ENCODE data around the gene SLC5A4.
"Not testable (repeated sequence)": the region's sequence is repeated elsewhere in the genome, so short reads cannot be mapped to it uniquely, and the experiment has no call there.

SLC5A4 gene

DNA sequence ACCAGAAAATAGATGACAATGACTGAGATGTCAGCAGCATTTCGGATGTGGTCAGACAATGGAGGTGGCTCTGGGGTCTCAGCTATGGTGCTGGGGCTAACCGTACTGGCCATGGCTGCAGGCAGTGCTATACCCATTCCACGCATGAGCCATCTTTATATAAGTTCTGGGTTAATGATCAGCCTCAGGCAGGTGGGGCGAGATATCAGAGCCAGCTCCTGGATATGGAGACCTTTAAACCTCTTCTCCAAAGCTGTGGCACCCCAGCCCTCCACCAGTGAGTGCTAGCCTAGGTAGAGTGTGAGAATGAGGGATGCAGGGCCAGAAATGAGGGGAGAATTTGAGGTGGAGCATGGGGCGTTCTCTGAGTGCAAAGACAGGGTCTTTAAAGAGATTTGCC is at the start of gene SLC5A4:
SLC5A4 (minus strand) TSS at position 131 of the 400 bp plus-strand sequence; CDS start at position 113, 18 bp downstream.
- no peak for DNase-seq (ENCODE audit: low read depth, low spot score)

DNA sequence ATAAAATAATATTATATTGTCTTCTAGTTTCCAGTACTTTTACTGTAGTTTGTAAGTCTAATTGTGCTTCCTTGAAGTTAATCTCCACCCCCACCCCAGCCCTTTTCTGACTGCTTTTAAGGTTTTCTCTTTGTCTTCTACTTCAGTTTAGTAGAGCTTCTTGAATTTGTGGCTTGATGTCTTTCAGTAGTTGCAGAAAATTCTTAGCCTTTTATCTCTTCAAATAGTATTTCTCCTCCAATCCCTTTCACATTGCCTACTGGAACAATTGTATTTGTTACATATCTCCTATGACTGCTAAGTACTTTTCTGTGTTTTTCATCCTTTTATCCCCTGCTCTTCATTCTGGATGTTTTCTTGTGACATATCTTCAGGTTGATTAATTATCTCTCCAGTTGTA is 38.8 kb upstream of the SLC5A4 start:
- DNase-seq (ENCODE audit: low read depth, low spot score), result not testable (repeated sequence)

DNA sequence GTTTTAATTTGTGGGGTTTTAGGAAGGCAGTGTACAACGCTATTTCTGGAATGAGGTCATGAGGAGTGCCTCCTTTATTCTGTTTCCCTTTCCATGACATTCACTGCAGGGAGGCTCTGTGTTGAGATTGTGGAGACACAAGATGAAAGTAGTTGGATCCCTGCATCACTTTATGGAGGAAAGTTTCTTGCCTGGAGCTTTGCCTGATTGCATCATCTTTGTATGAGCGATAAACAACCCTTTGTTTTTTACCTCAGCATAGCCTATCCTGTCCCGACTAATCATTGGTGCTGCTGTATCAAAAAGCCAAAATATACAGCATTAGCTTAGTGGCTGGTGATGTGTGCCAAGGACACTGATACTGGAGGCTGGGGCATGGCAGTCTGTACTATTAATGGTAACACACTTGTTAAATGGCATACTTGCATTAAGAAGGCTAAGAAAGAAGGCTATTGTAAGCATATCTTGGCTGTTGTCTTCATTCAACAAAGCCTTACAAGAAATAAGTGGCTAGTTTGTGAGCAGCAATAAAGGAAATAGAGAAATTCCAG is 31.2 kb upstream of the SLC5A4 start:
- no peak for DNase-seq (ENCODE audit: low read depth, low spot score)

DNA sequence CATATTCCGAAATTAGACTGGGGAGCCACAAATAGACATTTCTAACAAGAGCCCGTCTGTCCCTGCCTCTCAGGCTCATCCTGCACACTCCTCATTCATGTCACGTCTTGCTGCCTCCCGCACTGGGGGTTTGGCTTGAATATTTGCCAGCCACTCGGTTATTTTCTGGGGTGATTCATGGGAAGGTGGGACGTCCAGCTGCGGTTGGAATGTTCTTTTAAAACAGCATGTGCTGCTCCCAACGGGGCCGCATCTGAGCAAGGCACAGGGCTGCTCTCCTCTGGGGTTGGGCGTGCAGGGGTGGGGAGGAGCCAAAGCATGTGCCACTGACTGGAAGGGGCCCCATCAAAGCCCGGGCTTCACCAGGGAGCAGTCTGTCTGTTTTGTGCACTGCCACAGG is 25.9 kb upstream of the SLC5A4 start:
- no peak for DNase-seq (ENCODE audit: low read depth, low spot score)

DNA sequence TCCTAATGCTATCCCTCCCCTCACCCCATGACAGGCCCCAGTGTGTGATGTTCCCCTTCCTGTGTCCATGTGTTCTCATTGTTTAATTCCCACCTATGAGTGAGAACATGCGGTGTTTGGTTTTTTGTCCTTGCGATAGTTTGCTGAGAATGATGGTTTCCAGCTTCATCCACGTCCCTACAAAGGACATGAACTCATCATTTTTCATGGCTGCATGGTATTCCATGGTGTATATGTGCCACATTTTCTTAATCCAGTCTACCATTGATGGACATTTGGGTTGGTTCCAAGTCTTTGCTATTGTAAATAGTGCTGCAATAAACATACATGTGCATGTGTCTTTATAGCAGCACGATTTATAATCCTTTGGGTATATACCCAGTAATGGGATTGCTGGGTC is 20.2 kb upstream of the SLC5A4 start:
- DNase-seq (ENCODE audit: low read depth, low spot score), result not testable (repeated sequence)

DNA sequence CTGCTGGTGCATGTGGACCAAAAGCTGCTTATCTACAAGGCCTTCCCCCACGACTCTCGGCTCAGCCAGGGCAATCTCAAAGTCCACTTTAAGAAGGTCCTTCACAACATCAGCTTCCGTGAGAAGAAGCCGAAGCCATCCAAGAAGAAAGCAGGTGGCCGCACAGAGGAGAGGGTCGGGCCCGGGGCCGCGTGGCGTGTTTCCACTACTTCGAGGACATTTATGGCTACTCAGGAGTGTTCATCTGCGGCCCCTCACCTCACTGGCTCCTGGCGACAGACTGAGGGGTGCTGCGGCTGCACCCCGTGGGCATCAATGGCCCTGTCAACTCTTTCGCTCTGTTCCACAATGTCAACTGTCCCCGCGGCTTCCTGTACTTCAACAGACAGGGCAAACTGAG is 16.2 kb upstream of the SLC5A4 start:
- DNase-seq (ENCODE audit: low read depth, low spot score), result no peak

DNA sequence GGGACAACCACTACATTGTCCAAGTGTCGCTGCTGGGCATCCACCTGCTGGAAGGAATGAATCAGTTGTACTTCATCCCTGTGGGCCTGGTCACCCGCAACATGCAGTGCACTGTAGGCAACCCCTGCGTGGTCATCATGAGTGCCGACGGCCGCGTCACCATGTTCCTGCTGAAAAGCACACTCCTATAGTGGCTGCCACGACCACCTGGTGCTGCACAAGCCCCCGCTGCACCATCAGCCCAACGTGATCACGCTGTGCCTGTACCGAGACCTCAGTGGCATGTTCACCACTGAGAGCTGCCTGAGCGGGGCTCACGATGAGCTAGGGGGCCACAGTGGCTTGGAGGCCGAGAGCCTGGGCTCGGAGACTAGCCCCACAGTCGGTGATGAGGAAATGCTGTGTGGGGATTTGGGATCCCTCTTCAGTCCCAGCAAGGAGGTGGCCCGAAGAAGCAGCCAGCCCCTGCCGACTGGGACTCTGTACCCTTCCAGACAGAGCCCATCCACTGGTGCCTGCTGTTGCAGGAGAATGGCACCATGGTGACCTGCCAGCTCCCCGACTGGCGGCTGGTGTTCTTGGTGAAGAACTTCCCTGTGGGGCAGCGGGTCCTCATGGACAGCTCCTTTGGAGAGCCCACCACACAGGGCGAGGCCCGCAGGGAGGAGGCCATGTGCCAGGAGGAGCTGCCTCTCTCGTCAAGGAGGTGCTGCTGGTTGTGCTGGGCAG is 15.7 kb upstream of the SLC5A4 start:
- no peak for DNase-seq (ENCODE audit: low read depth, low spot score)

DNA sequence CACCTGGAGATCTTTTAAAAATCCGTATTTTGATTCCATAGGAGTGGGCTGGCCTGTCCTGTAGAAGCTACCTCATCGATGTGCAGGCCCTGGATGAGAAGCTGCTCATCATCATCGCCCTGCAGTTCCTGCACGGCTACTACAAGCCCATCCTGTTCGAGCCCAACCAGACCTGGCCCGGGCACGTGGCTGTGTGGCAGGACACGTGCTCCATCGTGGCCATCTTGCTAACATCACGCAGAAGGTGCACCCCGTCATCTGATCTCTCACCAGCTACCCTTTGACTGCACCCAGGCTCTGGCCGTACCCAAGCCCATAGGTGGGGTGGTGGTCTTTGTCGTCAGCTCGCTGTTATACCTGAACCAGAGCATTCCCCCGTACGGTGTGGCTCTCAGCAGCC is 14.2 kb upstream of the SLC5A4 start:
- DNase-seq (ENCODE audit: low read depth, low spot score), result no peak

DNA sequence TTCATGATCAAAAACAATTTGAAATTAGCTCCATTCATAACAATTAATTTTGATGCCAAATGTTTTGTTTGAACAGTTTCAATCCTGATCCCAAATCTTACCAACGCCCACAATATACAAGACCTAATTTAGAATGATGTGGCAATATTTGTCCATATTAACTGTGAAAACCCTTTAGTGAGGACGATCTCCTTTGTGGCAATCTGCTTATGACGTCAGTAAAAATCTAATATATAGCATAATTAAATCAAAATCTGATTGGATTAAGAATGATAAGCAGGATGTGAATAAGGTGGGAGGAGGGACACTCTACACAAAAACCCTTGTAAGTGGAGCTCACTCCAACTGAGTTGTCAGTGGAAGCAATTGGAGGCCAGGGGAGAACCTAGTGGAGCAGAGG is 11.9 kb upstream of the SLC5A4 start:
- DNase-seq (ENCODE audit: low read depth, low spot score), result no peak

DNA sequence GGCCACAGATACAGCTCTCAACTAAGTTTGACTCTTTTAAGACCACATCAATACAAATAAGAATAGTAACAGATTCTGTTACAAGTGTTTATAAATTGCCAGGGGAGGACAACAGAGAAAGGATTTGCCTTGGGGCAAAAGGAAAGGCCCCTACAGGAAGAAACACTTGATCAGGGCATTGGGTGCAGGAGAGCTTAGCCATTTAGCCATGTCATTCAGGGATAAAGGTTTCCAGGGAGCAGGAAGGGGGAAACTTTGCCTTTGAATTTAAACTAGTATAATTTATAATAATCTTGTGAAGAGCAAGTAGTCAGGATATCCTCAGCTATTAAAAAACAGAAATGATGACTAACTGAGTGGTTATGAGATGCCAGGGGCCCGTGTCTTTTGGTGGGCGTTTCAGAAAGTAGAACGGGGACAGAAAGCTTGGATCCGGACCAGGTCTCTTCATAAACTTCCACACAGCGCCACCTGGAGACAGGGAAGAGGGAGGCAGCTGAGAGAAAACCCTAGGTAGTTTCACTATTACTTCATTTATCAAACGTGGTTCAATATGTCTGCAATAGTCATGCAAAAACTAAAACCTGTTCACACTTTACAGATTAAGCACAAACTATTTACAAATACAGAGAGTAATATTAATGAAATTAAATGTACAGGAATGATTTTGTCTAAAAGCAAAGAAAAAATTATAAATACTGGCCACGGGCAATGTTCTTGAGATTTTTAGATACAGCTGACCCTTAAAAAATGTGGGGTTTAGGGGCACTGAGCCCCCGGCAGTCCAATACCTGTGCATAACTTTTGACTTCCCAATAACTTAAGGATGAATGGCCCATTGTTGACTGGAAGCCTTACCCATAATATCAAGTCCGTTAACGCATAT is 11.0 kb upstream of the SLC5A4 start:
- DNase-seq (ENCODE audit: low read depth, low spot score), result peak; percentile 12

DNA sequence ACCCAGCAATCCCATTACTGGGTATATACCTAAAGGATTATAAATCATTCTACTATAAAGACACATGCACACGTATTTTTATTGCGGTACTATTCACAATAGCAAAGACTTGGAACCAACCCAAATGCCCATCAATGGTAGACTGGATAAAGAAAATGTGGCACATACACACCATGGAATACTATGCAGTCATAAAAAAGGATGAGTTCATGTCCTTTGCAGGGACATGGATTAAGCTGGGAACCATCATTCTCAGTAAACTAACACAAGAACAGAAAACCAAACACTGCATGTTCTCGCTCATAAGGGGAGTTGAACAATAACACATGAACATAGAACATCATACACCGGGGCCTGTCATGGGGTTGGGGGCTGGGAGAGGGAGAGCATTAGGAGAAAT is 8.5 kb upstream of the SLC5A4 start:
- not testable (repeated sequence) for DNase-seq (ENCODE audit: low read depth, low spot score)

DNA sequence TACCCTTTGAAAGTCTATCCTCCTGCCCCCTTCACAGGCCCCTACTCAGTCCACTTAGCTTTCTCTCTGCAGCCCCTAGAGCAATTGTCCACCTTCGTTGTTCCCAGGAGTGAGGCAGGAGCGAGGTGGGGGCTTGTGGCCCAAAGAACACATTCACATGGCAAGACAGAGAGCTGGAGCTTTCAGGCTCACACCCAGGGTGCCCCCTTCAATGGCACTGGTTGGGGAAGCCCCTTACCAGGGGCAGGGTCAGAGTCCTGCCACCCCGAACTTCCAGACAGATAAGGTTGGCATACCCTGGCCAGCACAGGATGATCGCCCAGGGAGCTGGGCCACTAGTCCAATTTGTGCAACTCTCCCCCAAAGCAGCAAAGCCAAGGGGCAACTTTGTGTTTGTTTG is 6.2 kb upstream of the SLC5A4 start:
- DNase-seq (ENCODE audit: low read depth, low spot score), result no peak

DNA sequence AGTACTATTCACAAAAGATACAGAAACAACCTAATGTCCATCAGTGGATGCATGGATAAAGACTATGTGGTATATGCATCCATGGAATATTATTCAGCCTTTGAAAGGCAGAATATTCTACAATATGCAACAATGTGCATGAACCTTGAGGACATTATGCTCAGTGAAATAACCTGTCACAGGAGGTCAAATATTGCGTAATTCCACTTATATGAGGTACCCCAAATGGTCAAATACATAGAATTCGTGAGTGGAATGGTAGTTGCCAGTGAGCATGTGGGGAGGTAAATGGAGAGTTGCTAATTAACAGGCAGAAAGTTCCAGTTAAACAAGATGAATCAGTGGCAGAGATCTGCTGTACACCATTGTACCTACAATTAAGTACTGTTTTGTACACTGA is 3.6 kb upstream of the SLC5A4 start:
- no peak for DNase-seq (ENCODE audit: low read depth, low spot score)

DNA sequence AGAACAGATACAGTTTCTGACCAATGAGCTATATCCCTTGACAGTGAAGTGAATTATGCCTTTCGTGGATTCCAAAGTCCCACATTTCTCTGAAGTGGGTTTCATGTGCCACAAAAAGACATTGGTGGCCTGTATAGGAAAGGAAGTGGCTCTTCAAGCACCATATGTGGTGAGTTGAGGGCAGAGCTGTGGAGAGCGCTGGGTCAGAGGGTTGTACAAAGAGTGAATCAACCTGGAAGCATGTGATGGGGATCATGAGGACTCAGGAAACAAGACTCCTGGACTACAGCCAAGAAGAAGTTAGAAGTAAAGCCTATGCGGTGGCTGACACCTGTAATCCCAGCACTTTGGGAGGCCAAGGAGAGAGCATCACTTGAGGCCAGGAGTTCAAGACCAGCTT is 579 bp upstream of the SLC5A4 start:
- no peak for DNase-seq (ENCODE audit: low read depth, low spot score)

DNA sequence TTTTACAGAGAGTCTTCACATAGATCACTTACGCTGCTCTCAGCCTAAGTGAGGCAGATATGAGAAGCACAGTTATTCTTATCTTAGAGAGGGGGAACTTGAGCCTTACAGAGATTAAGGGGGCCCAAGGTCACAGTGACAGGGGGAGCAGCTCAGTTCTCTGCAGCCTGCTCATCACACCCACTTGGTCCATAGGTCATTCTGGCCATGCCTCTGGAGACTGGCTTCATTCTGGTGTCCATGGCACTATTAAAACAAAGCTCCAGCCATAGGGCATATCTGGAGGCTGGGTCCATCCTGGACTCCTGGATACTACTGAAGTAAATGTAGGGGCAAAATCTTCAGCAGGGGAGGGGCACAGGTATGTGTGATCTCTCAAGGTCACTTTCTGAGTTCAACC is 5.9 kb downstream of the SLC5A4 start:
- DNase-seq (ENCODE audit: low read depth, low spot score), result no peak

DNA sequence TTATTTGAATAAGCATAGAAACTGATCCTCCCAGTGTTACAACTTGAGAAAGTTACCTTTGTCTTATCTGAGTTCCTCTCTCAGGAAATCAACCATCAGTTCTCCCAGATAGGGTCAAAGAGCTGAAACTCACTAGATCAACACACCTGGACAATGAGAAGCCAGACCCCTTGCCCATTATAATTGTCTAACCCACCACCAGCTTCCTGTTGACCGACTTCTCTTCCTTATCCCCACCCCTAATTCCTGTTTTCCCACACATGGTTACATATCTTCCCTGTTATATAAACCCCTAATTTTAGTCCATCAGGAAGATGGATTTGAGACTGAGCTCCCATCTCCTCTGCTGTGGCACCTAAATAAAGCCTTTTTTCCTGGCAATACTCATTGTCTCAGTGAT is 6.9 kb downstream of the SLC5A4 start:
- no peak for DNase-seq (ENCODE audit: low read depth, low spot score)

DNA sequence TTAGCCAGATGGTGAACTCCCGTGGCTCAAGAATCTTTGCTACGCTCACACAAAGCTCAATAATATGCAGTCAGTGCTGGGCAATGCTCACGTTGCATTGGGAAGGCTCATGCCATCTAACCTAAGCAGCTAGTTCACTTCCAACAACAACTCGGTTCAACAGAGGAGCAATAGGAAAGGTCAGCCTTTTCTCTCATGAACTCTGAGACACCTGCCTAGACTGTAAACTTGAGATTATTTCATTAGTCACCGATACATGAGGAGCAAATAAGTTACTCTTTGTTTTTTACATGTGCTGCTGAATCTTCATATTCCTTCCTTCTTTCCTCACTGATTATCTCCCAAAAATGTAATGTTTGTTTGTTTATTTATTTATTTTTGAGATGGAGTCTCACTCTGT is 9.0 kb downstream of the SLC5A4 start:
- no peak for DNase-seq (ENCODE audit: low read depth, low spot score)

DNA sequence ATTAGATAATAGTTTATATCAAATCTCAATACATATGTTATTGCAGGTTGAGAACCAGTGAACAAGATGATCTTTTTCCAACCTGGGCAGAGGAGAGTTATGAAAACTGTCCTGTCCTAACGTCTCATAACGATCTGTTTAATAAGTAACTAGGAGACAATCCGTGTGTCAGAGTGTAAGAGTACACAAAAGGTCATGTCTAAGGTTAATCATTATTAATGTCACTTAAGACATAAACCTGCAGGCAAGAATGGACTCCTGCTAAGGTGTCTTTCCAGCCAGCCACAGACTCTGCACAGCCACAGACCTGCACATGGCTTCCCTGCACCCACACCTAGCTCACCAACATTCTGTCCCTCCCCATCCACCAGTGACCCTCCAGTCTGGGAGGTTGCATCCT is 10.1 kb downstream of the SLC5A4 start:
- DNase-seq (ENCODE audit: low read depth, low spot score), result no peak

DNA sequence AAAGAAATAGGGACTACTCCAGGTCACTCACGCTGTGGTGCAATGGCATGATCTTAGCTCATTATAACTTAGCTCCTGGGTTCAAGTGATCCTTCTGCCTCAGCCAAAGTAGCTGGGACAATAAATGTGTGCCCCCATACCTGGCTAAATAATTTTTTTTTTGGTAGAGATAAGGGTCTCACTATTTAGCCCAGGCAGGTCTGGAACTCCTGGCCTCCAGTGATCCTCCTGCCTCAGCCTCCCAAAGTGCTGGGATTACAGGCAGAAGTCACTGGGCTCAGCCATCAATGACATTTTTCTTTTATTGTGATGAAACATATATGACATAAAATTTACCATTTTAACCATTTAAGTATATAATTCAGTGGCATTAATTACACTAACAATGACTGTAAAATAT is 10.6 kb downstream of the SLC5A4 start:
- DNase-seq (ENCODE audit: low read depth, low spot score), result no peak

DNA sequence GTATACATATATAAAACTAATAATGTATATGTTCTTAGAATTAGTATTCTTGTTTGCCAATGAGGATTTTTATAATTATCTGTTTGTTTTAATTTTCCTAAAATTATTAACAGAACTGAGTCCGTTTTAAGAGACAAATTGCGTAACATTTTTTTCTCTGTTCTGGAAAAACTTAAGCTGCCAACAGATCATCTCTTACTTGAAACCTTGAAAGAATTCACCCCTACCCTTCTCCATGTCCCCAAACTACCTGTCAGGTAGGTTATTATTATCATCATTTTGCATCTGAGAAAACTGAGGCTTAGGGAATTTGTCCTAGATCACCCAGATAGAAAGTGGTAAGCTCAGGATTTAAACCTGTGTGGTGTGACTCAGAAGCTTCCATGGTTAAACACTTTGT is 14.7 kb downstream of the SLC5A4 start:
- DNase-seq (ENCODE audit: low read depth, low spot score), result no peak

DNA sequence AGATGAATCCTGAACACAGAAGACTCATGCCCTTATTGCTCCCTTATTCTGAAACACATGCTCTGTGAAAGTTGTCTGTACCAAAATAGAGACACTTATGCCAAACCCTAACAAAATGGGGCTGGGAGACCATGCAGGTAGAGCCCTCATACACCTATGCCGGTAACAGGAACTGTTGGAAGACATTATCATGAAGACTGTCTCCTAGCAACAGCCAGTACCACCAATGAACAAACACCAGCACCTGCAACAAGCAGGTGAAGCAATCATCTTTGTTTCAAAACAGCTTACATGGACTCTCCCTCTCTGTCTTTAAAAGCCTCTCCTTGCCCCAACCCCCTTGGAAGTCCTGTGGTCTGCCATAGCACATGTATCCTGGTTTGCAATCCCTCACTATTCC is 17.2 kb downstream of the SLC5A4 start:
- no peak for DNase-seq (ENCODE audit: low read depth, low spot score)

DNA sequence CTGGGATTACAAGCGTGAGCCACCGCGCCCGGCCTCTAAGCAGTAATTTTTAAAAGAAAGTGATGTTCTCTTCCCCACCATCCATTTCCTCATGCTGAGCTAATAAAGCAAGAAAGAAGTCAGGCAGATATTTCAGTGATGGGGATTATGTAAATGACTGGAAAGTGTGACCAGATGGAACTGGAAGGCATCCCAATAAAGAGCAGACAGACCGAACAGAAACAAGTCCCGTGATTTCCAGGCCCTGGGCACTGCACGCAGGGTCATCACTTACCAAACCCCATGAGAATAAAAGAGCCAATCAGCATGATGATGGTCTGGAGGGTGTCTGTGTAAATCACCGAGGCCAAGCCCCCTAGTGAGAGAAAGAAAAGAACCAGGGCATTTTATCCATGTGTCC is 18.2 kb downstream of the SLC5A4 start:
- no peak for DNase-seq (ENCODE audit: low read depth, low spot score)

DNA sequence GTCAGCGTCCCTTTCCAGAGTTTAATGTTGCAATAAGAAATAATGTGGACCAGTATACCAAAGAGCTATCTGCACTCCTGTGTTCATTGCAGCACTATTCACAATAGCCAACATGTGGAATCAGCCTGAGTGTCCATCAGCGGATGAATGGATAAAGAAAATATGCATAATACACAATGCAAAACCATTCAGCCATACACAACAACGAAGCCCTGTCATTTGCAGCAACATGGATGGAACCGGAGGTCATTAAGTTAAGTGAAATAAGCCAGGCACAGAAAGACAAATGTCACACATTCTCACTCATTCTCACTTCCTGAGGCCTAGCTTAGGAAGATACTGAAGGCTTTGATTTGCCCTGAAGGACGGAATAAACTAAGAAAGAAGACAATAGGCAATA is 22.1 kb downstream of the SLC5A4 start:
- no peak for DNase-seq (ENCODE audit: low read depth, low spot score)

Data from iPS DF 19.7 (cell line).